ENCODE measurements around the gene CALM1. TPM values are rescaled to one million over a fixed set of nuclear protein-coding genes. Genes with fewer than 3 reads are reported as not detected.

Gene CALM1
- total and polyA plus RNA-seq, 4 donors = 146 to 517 (median 166) TPM

DNA sequence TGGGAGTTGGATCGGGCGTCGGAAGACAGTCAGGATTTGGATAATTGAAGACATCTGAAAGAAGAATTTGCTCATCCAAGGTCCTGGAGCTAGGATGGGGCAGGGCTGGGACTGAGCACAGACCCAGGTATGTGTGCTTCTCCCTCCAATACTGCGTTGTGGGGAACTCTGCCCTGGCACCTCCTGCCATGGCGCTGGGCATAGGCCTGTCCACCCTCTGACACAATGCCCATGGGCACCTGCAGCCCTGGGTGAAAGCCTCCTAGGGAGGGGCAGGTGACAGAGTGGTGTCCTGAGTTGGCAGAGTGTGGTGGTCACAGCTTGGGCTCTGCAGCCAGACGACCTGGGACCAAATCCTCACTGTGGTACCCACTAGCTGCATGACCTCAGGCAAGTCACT is 53.3 kb downstream of the CALM1 start:
- Histone ChIP-seq H3K27ac (ENCODE audit: low read depth in 1 of 2, low read length in 2 of 2) (no peak overlapping the region), H3K4me3 (ENCODE audit: low read depth in 1 of 3, low read length in 3 of 3) (no peak overlapping the region), H3K4me1 (ENCODE audit: control insufficient read depth in 4 of 4, insufficient read depth in 4 of 4, low read length in 3 of 4) (no peaks in the 10 kb centered on the region), H3K27me3 (ENCODE audit: control insufficient read depth in 4 of 4, insufficient read depth in 4 of 4, low read length in 3 of 4) (no peaks in the 10 kb centered on the region), H3K9me3 (ENCODE audit: control insufficient read depth in 4 of 4, low read length in 3 of 4) (peaks cover 2 to 9% (median 4%) of the 10 kb centered on the region in 4 donors), H3K9ac (ENCODE audit: low read depth in 1 of 2, low read length in 2 of 2) (no peak overlapping the region), H3K36me3 (ENCODE audit: control insufficient read depth in 4 of 4, insufficient read depth in 3 of 4, low read depth in 1 of 4, low read length in 3 of 4) (peaks cover 0 to 4% (median 0%) of the 10 kb centered on the region in 4 donors)
- 93% methylated on average over 6 of the region's 6 CpGs for WGBS
- no peak for DNase-seq (ENCODE audit: low spot score)
- TF ChIP-seq, protein P1, sequence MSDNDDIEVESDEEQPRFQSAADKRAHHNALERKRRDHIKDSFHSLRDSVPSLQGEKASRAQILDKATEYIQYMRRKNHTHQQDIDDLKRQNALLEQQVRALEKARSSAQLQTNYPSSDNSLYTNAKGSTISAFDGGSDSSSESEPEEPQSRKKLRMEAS (IDR thresholded peaks at IDR 0.05) = no peak
- TF ChIP-seq RXRA (IDR thresholded peaks at IDR 0.05) (no peak), EGR1 (IDR thresholded peaks at IDR 0.05; ENCODE audit: low read depth in 2 of 2) (no peak), JUND (IDR thresholded peaks at IDR 0.05) (no peak), FOXA2 (IDR thresholded peaks at IDR 0.05) (no peak)
- TF ChIP-seq, protein P2, sequence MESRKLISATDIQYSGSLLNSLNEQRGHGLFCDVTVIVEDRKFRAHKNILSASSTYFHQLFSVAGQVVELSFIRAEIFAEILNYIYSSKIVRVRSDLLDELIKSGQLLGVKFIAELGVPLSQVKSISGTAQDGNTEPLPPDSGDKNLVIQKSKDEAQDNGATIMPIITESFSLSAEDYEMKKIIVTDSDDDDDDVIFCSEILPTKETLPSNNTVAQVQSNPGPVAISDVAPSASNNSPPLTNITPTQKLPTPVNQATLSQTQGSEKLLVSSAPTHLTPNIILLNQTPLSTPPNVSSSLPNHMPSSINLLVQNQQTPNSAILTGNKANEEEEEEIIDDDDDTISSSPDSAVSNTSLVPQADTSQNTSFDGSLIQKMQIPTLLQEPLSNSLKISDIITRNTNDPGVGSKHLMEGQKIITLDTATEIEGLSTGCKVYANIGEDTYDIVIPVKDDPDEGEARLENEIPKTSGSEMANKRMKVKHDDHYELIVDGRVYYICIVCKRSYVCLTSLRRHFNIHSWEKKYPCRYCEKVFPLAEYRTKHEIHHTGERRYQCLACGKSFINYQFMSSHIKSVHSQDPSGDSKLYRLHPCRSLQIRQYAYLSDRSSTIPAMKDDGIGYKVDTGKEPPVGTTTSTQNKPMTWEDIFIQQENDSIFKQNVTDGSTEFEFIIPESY (IDR thresholded peaks at IDR 0.05) = no peak

DNA sequence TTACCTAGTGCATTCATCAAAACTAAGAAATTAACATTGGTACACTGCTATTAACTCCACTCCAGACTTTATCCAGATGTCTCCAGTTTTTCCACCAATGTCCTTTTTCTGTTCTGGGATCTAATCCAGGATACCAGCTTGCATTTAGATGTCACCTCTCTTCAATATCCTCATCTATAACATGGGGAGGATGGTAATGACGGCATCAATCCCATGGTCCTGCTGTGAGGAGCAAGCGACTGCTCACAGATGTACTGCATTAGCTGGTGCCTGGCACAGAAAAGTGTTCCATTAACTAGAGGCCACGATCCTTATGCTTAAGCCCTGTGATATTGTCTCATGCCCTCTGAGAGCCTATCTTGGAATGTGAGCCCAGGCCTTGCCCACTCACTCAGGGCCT is 53.8 kb downstream of the CALM1 start:
- peaks cover 0 to 4% (median 0%) of the 10 kb centered on the region in 4 donors for H3K36me3 ChIP-seq (ENCODE audit: control insufficient read depth in 4 of 4, insufficient read depth in 3 of 4, low read depth in 1 of 4, low read length in 3 of 4)
- no peak overlapping the region for H3K9ac ChIP-seq (ENCODE audit: low read depth in 1 of 2, low read length in 2 of 2)
- peaks cover 2 to 9% (median 4%) of the 10 kb centered on the region in 4 donors for H3K9me3 ChIP-seq (ENCODE audit: control insufficient read depth in 4 of 4, low read length in 3 of 4)
- no peaks in the 10 kb centered on the region for H3K27me3 ChIP-seq (ENCODE audit: control insufficient read depth in 4 of 4, insufficient read depth in 4 of 4, low read length in 3 of 4)
- DNase-seq (ENCODE audit: low spot score) = no peak
- H3K4me1 ChIP-seq (ENCODE audit: control insufficient read depth in 4 of 4, insufficient read depth in 4 of 4, low read length in 3 of 4) = no peaks in the 10 kb centered on the region
- H3K4me3 ChIP-seq (ENCODE audit: low read depth in 1 of 3, low read length in 3 of 3) = no peak overlapping the region
- WGBS = 91% methylated on average over 3 of the region's 3 CpGs
- TF ChIP-seq, protein P2 (IDR thresholded peaks at IDR 0.05) = no peak
- TF ChIP-seq GABPA (IDR thresholded peaks at IDR 0.05 in 1 of 2, conservative IDR thresholded peaks at IDR 0.05 in 1 of 2) (no peak), NR2F2 (IDR thresholded peaks at IDR 0.05) (no peak), SP1 (IDR thresholded peaks at IDR 0.05) (no peak), TAF1 (conservative IDR thresholded peaks at IDR 0.05) (no peak), HNF4G (IDR thresholded peaks at IDR 0.05) (no peak), HNF4A (conservative IDR thresholded peaks at IDR 0.05) (no peak), FOXA2 (IDR thresholded peaks at IDR 0.05) (no peak), RXRA (IDR thresholded peaks at IDR 0.05) (no peak), FOXA1 (IDR thresholded peaks at IDR 0.05) (no peak), EGR1 (IDR thresholded peaks at IDR 0.05; ENCODE audit: low read depth in 2 of 2) (no peak), JUND (IDR thresholded peaks at IDR 0.05) (no peak), RAD21 (IDR thresholded peaks at IDR 0.05) (no peak), YY1 (IDR thresholded peaks at IDR 0.05) (no peak)
- TF ChIP-seq, protein P3, sequence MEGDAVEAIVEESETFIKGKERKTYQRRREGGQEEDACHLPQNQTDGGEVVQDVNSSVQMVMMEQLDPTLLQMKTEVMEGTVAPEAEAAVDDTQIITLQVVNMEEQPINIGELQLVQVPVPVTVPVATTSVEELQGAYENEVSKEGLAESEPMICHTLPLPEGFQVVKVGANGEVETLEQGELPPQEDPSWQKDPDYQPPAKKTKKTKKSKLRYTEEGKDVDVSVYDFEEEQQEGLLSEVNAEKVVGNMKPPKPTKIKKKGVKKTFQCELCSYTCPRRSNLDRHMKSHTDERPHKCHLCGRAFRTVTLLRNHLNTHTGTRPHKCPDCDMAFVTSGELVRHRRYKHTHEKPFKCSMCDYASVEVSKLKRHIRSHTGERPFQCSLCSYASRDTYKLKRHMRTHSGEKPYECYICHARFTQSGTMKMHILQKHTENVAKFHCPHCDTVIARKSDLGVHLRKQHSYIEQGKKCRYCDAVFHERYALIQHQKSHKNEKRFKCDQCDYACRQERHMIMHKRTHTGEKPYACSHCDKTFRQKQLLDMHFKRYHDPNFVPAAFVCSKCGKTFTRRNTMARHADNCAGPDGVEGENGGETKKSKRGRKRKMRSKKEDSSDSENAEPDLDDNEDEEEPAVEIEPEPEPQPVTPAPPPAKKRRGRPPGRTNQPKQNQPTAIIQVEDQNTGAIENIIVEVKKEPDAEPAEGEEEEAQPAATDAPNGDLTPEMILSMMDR (IDR thresholded peaks at IDR 0.05; ENCODE audit: low read depth, low read length, missing input control) = no peak
- TF ChIP-seq, protein P4, sequence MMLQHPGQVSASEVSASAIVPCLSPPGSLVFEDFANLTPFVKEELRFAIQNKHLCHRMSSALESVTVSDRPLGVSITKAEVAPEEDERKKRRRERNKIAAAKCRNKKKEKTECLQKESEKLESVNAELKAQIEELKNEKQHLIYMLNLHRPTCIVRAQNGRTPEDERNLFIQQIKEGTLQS (IDR thresholded peaks at IDR 0.05) = no peak
- TF ChIP-seq, protein P1 (IDR thresholded peaks at IDR 0.05) = no peak
- TF ChIP-seq, protein P5, sequence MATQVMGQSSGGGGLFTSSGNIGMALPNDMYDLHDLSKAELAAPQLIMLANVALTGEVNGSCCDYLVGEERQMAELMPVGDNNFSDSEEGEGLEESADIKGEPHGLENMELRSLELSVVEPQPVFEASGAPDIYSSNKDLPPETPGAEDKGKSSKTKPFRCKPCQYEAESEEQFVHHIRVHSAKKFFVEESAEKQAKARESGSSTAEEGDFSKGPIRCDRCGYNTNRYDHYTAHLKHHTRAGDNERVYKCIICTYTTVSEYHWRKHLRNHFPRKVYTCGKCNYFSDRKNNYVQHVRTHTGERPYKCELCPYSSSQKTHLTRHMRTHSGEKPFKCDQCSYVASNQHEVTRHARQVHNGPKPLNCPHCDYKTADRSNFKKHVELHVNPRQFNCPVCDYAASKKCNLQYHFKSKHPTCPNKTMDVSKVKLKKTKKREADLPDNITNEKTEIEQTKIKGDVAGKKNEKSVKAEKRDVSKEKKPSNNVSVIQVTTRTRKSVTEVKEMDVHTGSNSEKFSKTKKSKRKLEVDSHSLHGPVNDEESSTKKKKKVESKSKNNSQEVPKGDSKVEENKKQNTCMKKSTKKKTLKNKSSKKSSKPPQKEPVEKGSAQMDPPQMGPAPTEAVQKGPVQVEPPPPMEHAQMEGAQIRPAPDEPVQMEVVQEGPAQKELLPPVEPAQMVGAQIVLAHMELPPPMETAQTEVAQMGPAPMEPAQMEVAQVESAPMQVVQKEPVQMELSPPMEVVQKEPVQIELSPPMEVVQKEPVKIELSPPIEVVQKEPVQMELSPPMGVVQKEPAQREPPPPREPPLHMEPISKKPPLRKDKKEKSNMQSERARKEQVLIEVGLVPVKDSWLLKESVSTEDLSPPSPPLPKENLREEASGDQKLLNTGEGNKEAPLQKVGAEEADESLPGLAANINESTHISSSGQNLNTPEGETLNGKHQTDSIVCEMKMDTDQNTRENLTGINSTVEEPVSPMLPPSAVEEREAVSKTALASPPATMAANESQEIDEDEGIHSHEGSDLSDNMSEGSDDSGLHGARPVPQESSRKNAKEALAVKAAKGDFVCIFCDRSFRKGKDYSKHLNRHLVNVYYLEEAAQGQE (IDR thresholded peaks at IDR 0.05) = no peak
- no peak overlapping the region for H3K27ac ChIP-seq (ENCODE audit: low read depth in 1 of 2, low read length in 2 of 2)
